Esophagus (tissue), 2 donors: ENCODE results near the gene GSX1. TPM values are rescaled to one million over a fixed set of nuclear protein-coding genes. Genes with fewer than 3 reads are reported as not detected.

ENCODE experiments used
- H3K27ac ChIP-seq, 2 donors: one replicate each; pipeline ENCODE4 v1.5.1; 2013; ENCODE audit warnings: low read depth in 2 of 2, mild to moderate bottlenecking in 2 of 2, inconsistent platforms in 1 of 2, low read length in 1 of 2, moderate library complexity in 1 of 2
- H3K27me3 ChIP-seq, 2 donors: one replicate each; pipeline ENCODE4 v1.6.1; 2013; ENCODE audit warnings: low read length in 2 of 2, control low read depth in 1 of 2, mild to moderate bottlenecking in 1 of 2; ENCODE audit not compliant: insufficient read depth in 2 of 2, control insufficient read depth in 1 of 2
- H3K36me3 ChIP-seq, 2 donors: one replicate each; pipeline ENCODE4 v1.6.1; 2013; ENCODE audit warnings: low read length in 1 of 2; ENCODE audit not compliant: control insufficient read depth in 2 of 2, insufficient read depth in 2 of 2
- H3K4me1 ChIP-seq, 2 donors: one replicate each; pipeline ENCODE4 v1.6.1; 2013; ENCODE audit warnings: low read length in 1 of 2; ENCODE audit not compliant: control insufficient read depth in 2 of 2, insufficient read depth in 2 of 2
- H3K4me3 ChIP-seq, 2 donors: one replicate each; pipeline ENCODE4 v1.5.1; 2013; ENCODE audit warnings: low read length in 2 of 2, mild to moderate bottlenecking in 2 of 2, low read depth in 1 of 2, moderate library complexity in 1 of 2
- H3K9me3 ChIP-seq, 2 donors: one replicate each; pipeline ENCODE4 v1.6.1; 2013; ENCODE audit warnings: mild to moderate bottlenecking in 2 of 2, low read depth in 1 of 2, low read length in 1 of 2, moderate library complexity in 1 of 2; ENCODE audit not compliant: control insufficient read depth in 2 of 2, insufficient read depth in 1 of 2
- WGBS, 2 donors: extraction: QIAGEN DNeasy Blood & Tissue Kit; methylation state at CpG; one replicate each; pipeline ENCODE4 v1.1.7; 2013; 5-methylcytosine and 5-hydroxymethylcytosine counted together
- polyA plus RNA-seq, 2 donors: library from polyadenylated mRNA; stranded (reverse); fragments of 200-250 nt; gene quantifications; one replicate each; pipeline ENCODE4 v1.2.3, GENCODE V29; 2013
- donor health status: healthy with polysubstance abuse.
- donor health status: Bipolar disorder and iron deficiency.

Gene GSX1
- polyA plus RNA-seq, 2 donors, result not detected

GRCh38 chr13:27824121-27824520 lies 31.8 kb downstream of the GSX1 start:
- no peak overlapping the region for H3K27ac ChIP-seq
- 11 to 19% methylated on average over 3 of the region's 3 CpGs for WGBS, 2 donors
- no peaks in the 10 kb centered on the region for H3K36me3 ChIP-seq
- no peaks in the 10 kb centered on the region for H3K4me1 ChIP-seq
- H3K27me3 ChIP-seq, result peaks cover 5 to 23% of the 10 kb centered on the region in 2 donors
- no peaks in the 10 kb centered on the region for H3K9me3 ChIP-seq
- H3K4me3 ChIP-seq, result no peak overlapping the region

DNA sequence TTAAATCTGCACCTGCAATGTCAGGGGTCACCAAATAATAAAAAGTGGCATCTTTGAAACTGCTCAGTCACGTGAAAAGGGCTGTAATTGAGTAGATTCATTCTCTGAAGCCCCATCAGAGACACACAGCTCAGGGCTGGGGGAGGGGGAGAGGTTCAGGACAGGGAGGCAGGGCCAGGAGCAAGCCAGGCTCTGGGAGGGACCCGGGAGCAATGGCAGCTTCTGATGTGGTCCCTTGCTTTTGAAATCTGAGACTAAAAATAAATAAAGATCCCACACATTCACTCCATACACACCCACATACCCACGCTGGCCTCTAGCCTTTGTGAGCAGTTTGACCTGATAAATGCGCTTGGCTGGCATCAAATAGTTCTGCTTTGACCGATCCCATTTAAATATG lies 32.8 kb downstream of the GSX1 start:
- no peaks in the 10 kb centered on the region for H3K36me3 ChIP-seq
- H3K27ac ChIP-seq, result no peak overlapping the region
- 14 to 22% methylated on average over 5 of the region's 5 CpGs for WGBS, 2 donors
- H3K4me1 ChIP-seq, result no peaks in the 10 kb centered on the region
- H3K27me3 ChIP-seq, result peaks cover 5 to 20% of the 10 kb centered on the region in 2 donors
- no peak overlapping the region for H3K4me3 ChIP-seq
- H3K9me3 ChIP-seq, result no peaks in the 10 kb centered on the region

DNA sequence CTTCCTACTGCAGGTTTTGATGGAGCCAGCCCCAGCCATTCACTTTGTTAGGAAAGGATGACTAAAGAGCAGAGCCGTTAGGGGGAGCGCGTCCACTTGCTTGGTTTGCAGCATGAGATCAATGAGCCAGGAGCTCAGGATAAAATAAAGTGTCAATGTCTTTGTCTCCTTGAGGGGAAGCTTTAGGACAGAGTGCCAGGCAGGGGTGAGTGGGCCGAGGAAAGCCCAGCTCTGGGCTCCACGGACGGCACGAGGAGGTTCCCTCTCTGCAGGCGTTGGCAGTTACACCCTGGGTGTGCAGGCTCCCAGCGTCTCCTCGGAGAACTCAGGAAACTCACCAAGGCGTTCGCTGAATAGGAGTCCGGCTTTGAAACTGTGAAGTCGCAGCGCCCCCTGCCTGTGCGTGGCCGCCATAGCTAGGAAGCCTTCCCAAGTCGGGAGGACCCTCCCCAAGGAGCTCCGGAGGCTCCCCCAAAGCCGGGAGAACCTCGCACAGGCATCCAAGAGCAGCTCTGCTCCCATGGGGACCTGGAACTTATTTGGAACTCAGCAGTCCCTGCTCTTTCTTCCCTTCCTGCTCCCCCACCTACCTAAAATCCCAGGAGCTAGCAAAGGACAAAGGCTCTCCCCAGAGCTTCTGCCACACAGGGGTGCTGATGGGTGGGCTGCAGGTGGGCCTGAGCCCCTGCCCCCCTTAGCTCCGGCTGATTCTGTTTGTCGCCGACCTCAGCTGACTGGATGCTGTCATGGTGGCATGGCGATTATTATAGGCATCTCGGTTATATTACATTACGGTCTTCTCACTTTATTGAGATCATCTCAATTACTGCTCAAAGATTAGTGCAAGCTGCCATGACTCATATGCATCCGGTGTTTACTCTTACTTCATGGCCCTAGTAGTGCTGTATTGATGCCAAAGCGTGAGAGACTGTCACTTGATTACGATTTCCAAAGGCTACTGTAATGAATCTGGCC lies 34.4 kb downstream of the GSX1 start:
- Histone ChIP-seq H3K9me3 (no peaks in the 10 kb centered on the region), H3K27ac (no peak overlapping the region), H3K4me3 (no peak overlapping the region), H3K4me1 (no peaks in the 10 kb centered on the region), H3K27me3 (peaks cover 0 to 17% of the 10 kb centered on the region in 2 donors), H3K36me3 (no peaks in the 10 kb centered on the region)
- 10 to 11% methylated on average over 30 of the region's 30 CpGs for WGBS, 2 donors

DNA sequence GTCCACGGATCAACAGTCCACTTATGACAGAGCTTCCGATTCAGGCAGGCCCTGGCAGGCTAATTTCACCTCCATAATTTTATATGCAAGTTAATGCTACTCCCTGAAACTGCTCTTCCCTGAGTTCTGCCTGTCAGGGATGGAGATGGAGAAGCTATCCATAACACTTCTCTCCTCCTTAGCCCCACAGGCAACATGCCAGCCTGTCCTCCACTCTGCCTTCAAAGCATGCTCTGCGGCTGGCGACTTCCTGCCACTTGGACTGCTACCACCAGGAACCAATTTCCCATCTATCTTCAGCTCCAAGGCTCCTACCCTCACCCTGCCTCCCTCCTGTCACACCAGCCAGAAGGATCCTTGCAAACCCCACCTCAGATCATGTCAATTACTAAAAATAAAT lies 35.4 kb downstream of the GSX1 start:
- H3K36me3 ChIP-seq, result no peaks in the 10 kb centered on the region
- H3K4me1 ChIP-seq, result no peaks in the 10 kb centered on the region
- no peak overlapping the region for H3K27ac ChIP-seq
- H3K9me3 ChIP-seq, result no peaks in the 10 kb centered on the region
- H3K27me3 ChIP-seq, result peaks cover 0 to 12% of the 10 kb centered on the region in 2 donors
- H3K4me3 ChIP-seq, result no peak overlapping the region
- WGBS, 2 donors, result 71% methylated on average over 4 of the region's 4 CpGs

- H3K4me3 ChIP-seq, result no peak overlapping the region
- no peaks in the 10 kb centered on the region for H3K9me3 ChIP-seq
- 3% methylated on average over 25 of the region's 25 CpGs for WGBS, 2 donors
- H3K27me3 ChIP-seq, result peaks cover 0 to 7% of the 10 kb centered on the region in 2 donors
- H3K27ac ChIP-seq, result no peak overlapping the region
- no peaks in the 10 kb centered on the region for H3K36me3 ChIP-seq
- no peaks in the 10 kb centered on the region for H3K4me1 ChIP-seq
Observed at GRCh38 chr13:27830010-27830409, 37.7 kb downstream of the GSX1 start.

GRCh38 chr13:27833206-27833605 lies 40.9 kb downstream of the GSX1 start:
- WGBS, 2 donors, result 83 to 88% methylated on average over 7 of the region's 7 CpGs
- Histone ChIP-seq H3K4me3 (no peak overlapping the region), H3K4me1 (no peaks in the 10 kb centered on the region), H3K27ac (no peak overlapping the region), H3K36me3 (no peaks in the 10 kb centered on the region), H3K27me3 (peaks cover 0 to 8% of the 10 kb centered on the region in 2 donors), H3K9me3 (no peaks in the 10 kb centered on the region)

DNA sequence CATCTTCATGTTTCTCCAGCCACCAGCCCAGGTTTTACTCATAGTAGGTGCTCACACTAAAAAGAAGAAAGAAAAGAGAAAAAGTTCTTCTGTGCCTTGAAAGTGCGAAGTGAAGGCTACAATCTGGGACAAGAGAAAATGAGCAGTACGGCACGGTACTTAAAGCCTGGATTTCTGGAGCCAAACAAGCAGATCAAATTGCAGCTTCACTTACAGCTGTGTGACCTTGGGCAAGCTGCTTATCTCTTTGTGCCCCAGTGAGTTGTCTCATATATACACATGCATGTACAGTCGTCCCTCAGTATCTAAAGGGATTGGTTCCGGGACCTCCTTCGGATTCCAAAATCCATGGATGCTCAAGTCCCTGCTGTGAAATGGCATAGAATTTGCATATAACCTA lies 41.8 kb downstream of the GSX1 start:
- no peaks in the 10 kb centered on the region for H3K36me3 ChIP-seq
- H3K4me1 ChIP-seq, result no peaks in the 10 kb centered on the region
- no peak overlapping the region for H3K27ac ChIP-seq
- H3K9me3 ChIP-seq, result no peaks in the 10 kb centered on the region
- H3K4me3 ChIP-seq, result no peak overlapping the region
- peaks cover 0 to 5% of the 10 kb centered on the region in 2 donors for H3K27me3 ChIP-seq
- 62 to 65% methylated on average over 6 of the region's 6 CpGs for WGBS, 2 donors

- no peak overlapping the region for H3K27ac ChIP-seq
- no peaks in the 10 kb centered on the region for H3K36me3 ChIP-seq
- 84 to 92% methylated on average over 3 of the region's 3 CpGs for WGBS, 2 donors
- no peak overlapping the region for H3K4me3 ChIP-seq
- peaks cover 0 to 5% of the 10 kb centered on the region in 2 donors for H3K27me3 ChIP-seq
- no peaks in the 10 kb centered on the region for H3K4me1 ChIP-seq
- no peaks in the 10 kb centered on the region for H3K9me3 ChIP-seq
Observed at GRCh38 chr13:27835799-27836198, 43.5 kb downstream of the GSX1 start.

GRCh38 chr13:27839809-27840467 lies 47.7 kb downstream of the GSX1 start:
- Histone ChIP-seq H3K4me1 (no peaks in the 10 kb centered on the region), H3K4me3 (no peak overlapping the region), H3K27me3 (peaks cover 0 to 2% of the 10 kb centered on the region in 2 donors), H3K27ac (no peak overlapping the region), H3K36me3 (no peaks in the 10 kb centered on the region), H3K9me3 (no peaks in the 10 kb centered on the region)
- WGBS, 2 donors, result 63 to 64% methylated on average over 8 of the region's 8 CpGs
